HCT116 (cell line): ENCODE measurements around the gene GAK. TPM values are rescaled to one million over a fixed set of nuclear protein-coding genes. Genes with fewer than 3 reads are reported as not detected.

Experiments
- ATAC-seq: fragments of 200-7000 bp; cut with Tn5 transposase; 2 replicates; pipeline ENCODE4 v1.9.1; 2020; ENCODE audit warnings: mild to moderate bottlenecking, moderate library complexity
- BruUV-seq: library from RNA; stranded (reverse); fragments of 400-500 nt; replicated peaks from 2 replicates; lab custom pipeline; 2021; lab: Mats Ljungman, UMichigan
- CTCF ChIA-PET: fragments of 300-600 bp; sonication (Branson Sonifier 250); formaldehyde crosslinking; loops from one replicate; lab custom pipeline; 2021; ENCODE audit warnings: antibody characterized with exemption; lab: Charles Lee
- POLR2A ChIA-PET: fragments of 300-600, 350-600 bp; sonication (Branson Sonifier 250); formaldehyde crosslinking; loops from one replicate; lab custom pipeline; 2021; ENCODE audit warnings: antibody characterized with exemption; lab: Charles Lee
- RAD21 ChIA-PET, 2 experiments: fragments of 300-600 bp; sonication (Branson Sonifier 250); formaldehyde crosslinking; loops; one replicate each; lab custom pipeline; 2023; ENCODE audit warnings: low total read pairs in 2 of 2; ENCODE audit not compliant: uncharacterized antibody in 2 of 2, unreplicated experiment in 2 of 2, low non-redundant PET in 1 of 2; lab: Charles Lee
- DNase-seq: peaks from one replicate; pipeline ENCODE4 v3.0.0-alpha.2; 2010; ENCODE audit warnings: low read depth, low spot score
- H2AFZ ChIP-seq: fragments of 200-600 bp; shearing (Covaris generic), sonication (generic); 2 replicates; pipeline ENCODE4 v1.6.1; 2017; ENCODE audit warnings: low read depth, mixed run types, mixed read lengths, antibody characterized with exemption, low read length; ENCODE audit not compliant: poor library complexity, severe bottlenecking
- H3K27ac ChIP-seq: 2 replicates; pipeline ENCODE4 v1.5.1; 2012; ENCODE audit warnings: low read depth, low read length
- H3K27me3 ChIP-seq: fragments of 200-600 bp; sonication (generic); 2 replicates; pipeline ENCODE4 v1.6.1; 2016; ENCODE audit warnings: mixed run types, low read length, mixed read lengths; ENCODE audit not compliant: insufficient read depth
- H3K36me3 ChIP-seq, 2 experiments: fragments of 200-500 bp in 1 of 2; fragments of 200-600 bp in 1 of 2; sonication (Bioruptor generic) in 1 of 2; sonication (generic) in 1 of 2; 2 replicates each; pipeline versions ENCODE4 v1.5.1 to v1.6.1; 2014 to 2016; ENCODE audit warnings: low read length in 2 of 2, inconsistent platforms in 1 of 2, mixed read lengths in 1 of 2, mixed run types in 1 of 2; ENCODE audit not compliant: insufficient read depth in 2 of 2, control insufficient read depth in 1 of 2
- H3K4me1 ChIP-seq, 2 experiments: fragments of 200-600 bp in 1 of 2; sonication (generic) in 1 of 2; 2 replicates each; pipeline versions ENCODE4 v1.5.1 to v1.6.1; 2012 to 2017; ENCODE audit warnings: low read length in 2 of 2, inconsistent platforms in 1 of 2, mild to moderate bottlenecking in 1 of 2, mixed read lengths in 1 of 2, mixed run types in 1 of 2, moderate library complexity in 1 of 2; ENCODE audit not compliant: insufficient read depth in 2 of 2, control insufficient read depth in 1 of 2
- H3K4me2 ChIP-seq: fragments of 200-600 bp; sonication (generic); 2 replicates; pipeline ENCODE4 v1.6.1; 2017; ENCODE audit warnings: mixed run types, low read length, mixed read lengths
- H3K4me3 ChIP-seq, 2 experiments: fragments of 200-600 bp in 1 of 2; sonication (generic) in 1 of 2; replicated peaks in 1 of 2; 2 replicates each; pipeline ENCODE4 v1.5.1; 2011 to 2016; ENCODE audit warnings: low read length in 2 of 2, control low read depth in 1 of 2, low read depth in 1 of 2, mild to moderate bottlenecking in 1 of 2, mixed read lengths in 1 of 2, mixed run types in 1 of 2
- H3K79me2 ChIP-seq: fragments of 200-600 bp; sonication (generic); 2 replicates; pipeline ENCODE4 v1.6.1; 2017; ENCODE audit warnings: mild to moderate bottlenecking, mixed run types, low read length, moderate library complexity, mixed read lengths; ENCODE audit not compliant: insufficient read depth
- H3K9ac ChIP-seq: fragments of 200-600 bp; sonication (generic); 2 replicates; pipeline ENCODE4 v1.6.1; 2016; ENCODE audit warnings: low read length, mixed read lengths
- H3K9me2 ChIP-seq: fragments of 200-600 bp; sonication (generic), shearing (Covaris generic); 2 replicates; pipeline ENCODE4 v1.6.1; 2017; ENCODE audit warnings: mixed run types, mild to moderate bottlenecking, moderate library complexity; ENCODE audit not compliant: insufficient read depth
- H3K9me3 ChIP-seq, 2 experiments: fragments of 200-500 bp in 1 of 2; fragments of 200-600 bp in 1 of 2; sonication (Bioruptor generic) in 1 of 2; sonication (generic) in 1 of 2; 2 replicates each; pipeline ENCODE4 v1.6.1; 2014 to 2017; ENCODE audit warnings: low read length in 2 of 2, mixed read lengths in 2 of 2, inconsistent platforms in 1 of 2, low read depth in 1 of 2, mild to moderate bottlenecking in 1 of 2, mixed run types in 1 of 2, moderate library complexity in 1 of 2; ENCODE audit not compliant: control insufficient read depth in 1 of 2, insufficient read depth in 1 of 2
- H4K20me1 ChIP-seq: fragments of 200-600 bp; sonication (generic), shearing (Covaris generic); 2 replicates; pipeline ENCODE4 v1.6.1; 2017; ENCODE audit warnings: mixed run types, mild to moderate bottlenecking, moderate library complexity; ENCODE audit not compliant: insufficient read depth
- CBX3 ChIP-seq: IDR thresholded peaks from 2 replicates; pipeline ENCODE4 v1.6.1; 2012; ENCODE audit warnings: low read depth
- CEBPB ChIP-seq: IDR thresholded peaks from 2 replicates; pipeline ENCODE4 v1.6.1; 2012; ENCODE audit warnings: low read depth
- CTCF ChIP-seq, 3 experiments: fragments of 200-600 bp in 1 of 3; sonication (generic) in 1 of 3; IDR thresholded peaks in 2 of 3; conservative IDR thresholded peaks in 1 of 3; 2 replicates each; pipeline ENCODE4 v1.5.1; 2012 to 2017; ENCODE audit warnings: low read depth in 2 of 3, low read length in 2 of 3, antibody characterized with exemption in 1 of 3, borderline replicate concordance in 1 of 3, control low read depth in 1 of 3, mild to moderate bottlenecking in 1 of 3, mixed read lengths in 1 of 3, mixed run types in 1 of 3, moderate library complexity in 1 of 3; ENCODE audit not compliant: insufficient read depth in 1 of 3
- EGR1 ChIP-seq: IDR thresholded peaks from 2 replicates; pipeline ENCODE4 v1.6.1; 2012; ENCODE audit warnings: low read depth
- EZH2 ChIP-seq: fragments of 200-600 bp; sonication (generic); IDR thresholded peaks from 2 replicates; pipeline ENCODE4 v1.6.1; 2017; ENCODE audit warnings: antibody characterized with exemption, mixed run types
- EZH2phosphoT487 ChIP-seq: fragments of 200-600 bp; IDR thresholded peaks from 2 replicates; pipeline ENCODE4 v1.6.1; 2018; ENCODE audit warnings: antibody characterized with exemption, borderline replicate concordance
- FOSL1 ChIP-seq: IDR thresholded peaks from 2 replicates; pipeline ENCODE4 v1.6.1; 2012; ENCODE audit warnings: low read depth
- JUND ChIP-seq: IDR thresholded peaks from 2 replicates; pipeline ENCODE4 v1.6.1; 2012
- MAX ChIP-seq: IDR thresholded peaks from 2 replicates; pipeline ENCODE4 v1.6.1; 2012
- POLR2AphosphoS5 ChIP-seq: IDR thresholded peaks from 2 replicates; pipeline ENCODE4 v1.6.1; 2011; ENCODE audit warnings: mild to moderate bottlenecking, low read depth, low read length, moderate library complexity
- SIN3A ChIP-seq: IDR thresholded peaks from 2 replicates; pipeline ENCODE4 v1.6.1; 2012; ENCODE audit warnings: low read depth
- SP1 ChIP-seq: IDR thresholded peaks from 2 replicates; pipeline ENCODE4 v1.6.1; 2012; ENCODE audit warnings: low read depth
- SRF ChIP-seq: IDR thresholded peaks from 2 replicates; pipeline ENCODE4 v1.6.1; 2012; ENCODE audit warnings: low read depth
- TCF7L2 ChIP-seq: IDR thresholded peaks from 2 replicates; pipeline ENCODE4 v1.7.0; 2011; ENCODE audit warnings: borderline replicate concordance, inconsistent platforms; ENCODE audit not compliant: insufficient read depth, insufficient read length; ENCODE audit errors: extremely low read depth
- YY1 ChIP-seq: IDR thresholded peaks from 2 replicates; pipeline ENCODE4 v1.6.1; 2011; ENCODE audit warnings: low read length, low read depth, moderate library complexity, mild to moderate bottlenecking; ENCODE audit not compliant: insufficient replicate concordance; ENCODE audit errors: extremely low read depth
- ZFX ChIP-seq: fragments of 450-650 bp; IDR thresholded peaks from 2 replicates; pipeline ENCODE4 v1.6.1; 2017
- ZNF274 ChIP-seq: fragments of 200-500 bp; sonication (Bioruptor generic); IDR thresholded peaks from 2 replicates; pipeline ENCODE4 v1.6.1; 2014; ENCODE audit warnings: mild to moderate bottlenecking, low read depth, low read length, inconsistent platforms
- intact Hi-C: fragments of 100-400 bp; cut with micrococcal nuclease; formaldehyde crosslinking; loops from 2 replicates; pipeline ENCODE4 v1.10.0; 2022
- total RNA-seq: library from RNA; stranded (reverse); gene quantifications from one replicate; pipeline ENCODE4 v1.2.1, GENCODE V29; 2021; ENCODE audit not compliant: unreplicated experiment
- TF ChIP-seq, protein P1 (sequence below): IDR thresholded peaks from 2 replicates; pipeline ENCODE4 v1.6.1; 2011; ENCODE audit warnings: mild to moderate bottlenecking, low read length, moderate library complexity; ENCODE audit not compliant: insufficient replicate concordance; ENCODE audit errors: extremely low read depth
- TF ChIP-seq, protein P2 (sequence below): IDR thresholded peaks from 2 replicates; pipeline ENCODE4 v1.6.1; 2012; ENCODE audit warnings: low read depth
- TF ChIP-seq, protein P3 (sequence below): IDR thresholded peaks from 2 replicates; pipeline ENCODE4 v1.6.1; 2012

GAK gene
- total RNA-seq, 1 experiment from 2014 or later: 123 TPM

DNA sequence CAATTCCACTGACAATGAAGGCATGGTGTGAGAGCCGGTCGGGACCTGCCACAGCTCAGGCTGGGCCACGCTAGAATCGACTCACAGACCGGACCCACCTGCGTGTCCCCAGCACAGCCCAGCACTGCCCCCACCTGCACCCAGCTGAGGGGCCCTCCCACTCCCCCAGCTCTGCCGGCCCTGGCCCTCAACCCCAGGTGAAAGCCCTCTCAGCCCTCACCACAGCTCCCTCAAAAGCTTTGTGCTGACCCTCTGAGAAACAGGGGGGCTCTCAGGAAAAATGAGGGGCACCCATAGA, 25.1 kb downstream of the GAK start:
- Histone ChIP-seq H2AFZ (no peak overlapping the region), H4K20me1 (no peaks in the 10 kb centered on the region), H3K36me3 (peaks cover 0 to 12% of the 10 kb centered on the region in 2 experiments; a peak in 2 of 4 replicates), H3K9me3 (peaks cover 0 to 4% of the 10 kb centered on the region in 2 experiments; a peak in 1 of 4 replicates), H3K27ac (no peak overlapping the region), H3K4me2 (no peak overlapping the region), H3K9me2 (no peaks in the 10 kb centered on the region), H3K79me2 (peaks cover 44% of the 10 kb centered on the region; the same call in 1 of the 2 replicates), H3K4me3 (no peak overlapping the region), H3K4me1 (no peaks in the 10 kb centered on the region), H3K9ac (no peak overlapping the region), H3K27me3 (no peaks in the 10 kb centered on the region)
- CTCF ChIA-PET: no interaction called here
- ATAC-seq: no peak
- POLR2A ChIA-PET: no interaction called here
- intact Hi-C loops: no loop called here
- BruUV-seq: no TSS peak
- no peak for DNase-seq
- TF ChIP-seq EZH2 (no peak), MAX (no peak), SP1 (no peak), YY1 (no peak), TCF7L2 (no peak), SIN3A (no peak), FOSL1 (no peak), POLR2AphosphoS5 (no peak), CTCF (IDR thresholded peaks at IDR 0.05 in 2 of 3, conservative IDR thresholded peaks at IDR 0.05 in 1 of 3; ENCODE audit: borderline replicate concordance in 1 of 3, insufficient read depth in 1 of 3, low read depth in 2 of 3, low read length in 2 of 3) (no peak), JUND (no peak), EZH2phosphoT487 (no peak), ZNF274 (no peak), EGR1 (no peak), ZFX (no peak), CEBPB (no peak), SRF (no peak), CBX3 (no peak)
- TF ChIP-seq, protein P1, sequence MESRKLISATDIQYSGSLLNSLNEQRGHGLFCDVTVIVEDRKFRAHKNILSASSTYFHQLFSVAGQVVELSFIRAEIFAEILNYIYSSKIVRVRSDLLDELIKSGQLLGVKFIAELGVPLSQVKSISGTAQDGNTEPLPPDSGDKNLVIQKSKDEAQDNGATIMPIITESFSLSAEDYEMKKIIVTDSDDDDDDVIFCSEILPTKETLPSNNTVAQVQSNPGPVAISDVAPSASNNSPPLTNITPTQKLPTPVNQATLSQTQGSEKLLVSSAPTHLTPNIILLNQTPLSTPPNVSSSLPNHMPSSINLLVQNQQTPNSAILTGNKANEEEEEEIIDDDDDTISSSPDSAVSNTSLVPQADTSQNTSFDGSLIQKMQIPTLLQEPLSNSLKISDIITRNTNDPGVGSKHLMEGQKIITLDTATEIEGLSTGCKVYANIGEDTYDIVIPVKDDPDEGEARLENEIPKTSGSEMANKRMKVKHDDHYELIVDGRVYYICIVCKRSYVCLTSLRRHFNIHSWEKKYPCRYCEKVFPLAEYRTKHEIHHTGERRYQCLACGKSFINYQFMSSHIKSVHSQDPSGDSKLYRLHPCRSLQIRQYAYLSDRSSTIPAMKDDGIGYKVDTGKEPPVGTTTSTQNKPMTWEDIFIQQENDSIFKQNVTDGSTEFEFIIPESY: no peak
- TF ChIP-seq, protein P2, sequence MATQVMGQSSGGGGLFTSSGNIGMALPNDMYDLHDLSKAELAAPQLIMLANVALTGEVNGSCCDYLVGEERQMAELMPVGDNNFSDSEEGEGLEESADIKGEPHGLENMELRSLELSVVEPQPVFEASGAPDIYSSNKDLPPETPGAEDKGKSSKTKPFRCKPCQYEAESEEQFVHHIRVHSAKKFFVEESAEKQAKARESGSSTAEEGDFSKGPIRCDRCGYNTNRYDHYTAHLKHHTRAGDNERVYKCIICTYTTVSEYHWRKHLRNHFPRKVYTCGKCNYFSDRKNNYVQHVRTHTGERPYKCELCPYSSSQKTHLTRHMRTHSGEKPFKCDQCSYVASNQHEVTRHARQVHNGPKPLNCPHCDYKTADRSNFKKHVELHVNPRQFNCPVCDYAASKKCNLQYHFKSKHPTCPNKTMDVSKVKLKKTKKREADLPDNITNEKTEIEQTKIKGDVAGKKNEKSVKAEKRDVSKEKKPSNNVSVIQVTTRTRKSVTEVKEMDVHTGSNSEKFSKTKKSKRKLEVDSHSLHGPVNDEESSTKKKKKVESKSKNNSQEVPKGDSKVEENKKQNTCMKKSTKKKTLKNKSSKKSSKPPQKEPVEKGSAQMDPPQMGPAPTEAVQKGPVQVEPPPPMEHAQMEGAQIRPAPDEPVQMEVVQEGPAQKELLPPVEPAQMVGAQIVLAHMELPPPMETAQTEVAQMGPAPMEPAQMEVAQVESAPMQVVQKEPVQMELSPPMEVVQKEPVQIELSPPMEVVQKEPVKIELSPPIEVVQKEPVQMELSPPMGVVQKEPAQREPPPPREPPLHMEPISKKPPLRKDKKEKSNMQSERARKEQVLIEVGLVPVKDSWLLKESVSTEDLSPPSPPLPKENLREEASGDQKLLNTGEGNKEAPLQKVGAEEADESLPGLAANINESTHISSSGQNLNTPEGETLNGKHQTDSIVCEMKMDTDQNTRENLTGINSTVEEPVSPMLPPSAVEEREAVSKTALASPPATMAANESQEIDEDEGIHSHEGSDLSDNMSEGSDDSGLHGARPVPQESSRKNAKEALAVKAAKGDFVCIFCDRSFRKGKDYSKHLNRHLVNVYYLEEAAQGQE: no peak
- TF ChIP-seq, protein P3, sequence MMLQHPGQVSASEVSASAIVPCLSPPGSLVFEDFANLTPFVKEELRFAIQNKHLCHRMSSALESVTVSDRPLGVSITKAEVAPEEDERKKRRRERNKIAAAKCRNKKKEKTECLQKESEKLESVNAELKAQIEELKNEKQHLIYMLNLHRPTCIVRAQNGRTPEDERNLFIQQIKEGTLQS: no peak
- TF ChIP-seq, all 23 proteins: peak for 0
- RAD21 ChIA-PET: no interaction called here
